ENCODE measurements around the gene CYP4F3.
"Not testable (repeated sequence)": the region's sequence is repeated elsewhere in the genome, so short reads cannot be mapped to it uniquely, and the experiment has no call there.

Gene CYP4F3

GRCh38 chr19:15640294-15640903 lies at the start of gene CYP4F3:
CYP4F3 (plus strand) TSS chr19:15640897; CDS start chr19:15641416, 519 bp downstream.
- Mint-ChIP-seq H3K4me1 (no peaks in the 10 kb centered on the region), H3K27me3 (ENCODE audit: low read depth, poor library complexity) (no peaks in the 10 kb centered on the region), H3K36me3 (ENCODE audit: low read depth) (no peaks in the 10 kb centered on the region), H3K27ac (no peak within 1 kb of the TSS), H3K4me3 (no peak within 1 kb of the TSS), H3K9me3 (peaks cover 86% of the 10 kb centered on the region)
- TF ChIP-seq CTCF (IDR thresholded peaks at IDR 0.05), result no peak
- DNase-seq, result no peak

- H3K27ac Mint-ChIP-seq, result no peak overlapping the region
- H3K27me3 Mint-ChIP-seq (ENCODE audit: low read depth, poor library complexity), result no peaks in the 10 kb centered on the region
- H3K9me3 Mint-ChIP-seq, result peaks cover 87% of the 10 kb centered on the region
- no peaks in the 10 kb centered on the region for H3K4me1 Mint-ChIP-seq
- no peak for DNase-seq
- no peaks in the 10 kb centered on the region for H3K36me3 Mint-ChIP-seq (ENCODE audit: low read depth)
- no peak for TF ChIP-seq CTCF (IDR thresholded peaks at IDR 0.05)
- no peak overlapping the region for H3K4me3 Mint-ChIP-seq
These were observed 48.9 kb upstream of the CYP4F3 start for GRCh38 chr19:15591796-15592195.

GRCh38 chr19:15592506-15592905 lies 48.2 kb upstream of the CYP4F3 start:
- not testable (repeated sequence) for H3K4me1 Mint-ChIP-seq; H3K27ac Mint-ChIP-seq; H3K27me3 Mint-ChIP-seq (ENCODE audit: low read depth, poor library complexity); H3K36me3 Mint-ChIP-seq (ENCODE audit: low read depth); H3K4me3 Mint-ChIP-seq; DNase-seq
- H3K9me3 Mint-ChIP-seq, result peaks cover 86% of the 10 kb centered on the region

GRCh38 chr19:15593766-15594165 lies 46.9 kb upstream of the CYP4F3 start:
- not testable (repeated sequence) for H3K4me3 Mint-ChIP-seq; H3K27ac Mint-ChIP-seq; H3K27me3 Mint-ChIP-seq (ENCODE audit: low read depth, poor library complexity); H3K4me1 Mint-ChIP-seq; DNase-seq; H3K36me3 Mint-ChIP-seq (ENCODE audit: low read depth)
- peaks cover 74% of the 10 kb centered on the region for H3K9me3 Mint-ChIP-seq

GRCh38 chr19:15595069-15595468 lies 45.6 kb upstream of the CYP4F3 start:
- Mint-ChIP-seq H3K27me3 (ENCODE audit: low read depth, poor library complexity) (no peaks in the 10 kb centered on the region), H3K4me3 (no peak overlapping the region), H3K36me3 (ENCODE audit: low read depth) (no peaks in the 10 kb centered on the region), H3K9me3 (peaks cover 66% of the 10 kb centered on the region), H3K4me1 (no peaks in the 10 kb centered on the region), H3K27ac (no peak overlapping the region)
- DNase-seq, result no peak
- TF ChIP-seq CTCF (IDR thresholded peaks at IDR 0.05), result no peak

- H3K4me1 Mint-ChIP-seq; DNase-seq; H3K27me3 Mint-ChIP-seq (ENCODE audit: low read depth, poor library complexity); H3K27ac Mint-ChIP-seq; H3K4me3 Mint-ChIP-seq; H3K36me3 Mint-ChIP-seq (ENCODE audit: low read depth): not testable (repeated sequence)
- H3K9me3 Mint-ChIP-seq, result peaks cover 64% of the 10 kb centered on the region
These were observed 32.4 kb upstream of the CYP4F3 start for GRCh38 chr19:15607978-15608925.

GRCh38 chr19:15609261-15609660 lies 31.4 kb upstream of the CYP4F3 start:
- Mint-ChIP-seq H3K9me3 (peaks cover 70% of the 10 kb centered on the region), H3K27ac (no peak overlapping the region), H3K27me3 (ENCODE audit: low read depth, poor library complexity) (peaks cover 2% of the 10 kb centered on the region), H3K4me1 (no peaks in the 10 kb centered on the region), H3K36me3 (ENCODE audit: low read depth) (no peaks in the 10 kb centered on the region), H3K4me3 (no peak overlapping the region)
- no peak for TF ChIP-seq CTCF (IDR thresholded peaks at IDR 0.05)
- no peak for DNase-seq
